GM12801 (cell line): ENCODE data around the gene GFOD2.

Source experiments
- CTCF ChIP-seq: IDR thresholded peaks from one replicate; pipeline ENCODE4 v1.5.1; 2011; ENCODE audit warnings: control low read depth; ENCODE audit not compliant: insufficient read length; ENCODE audit errors: extremely low read depth

The GFOD2 gene

GRCh38 chr16:67701420-67701819, 17.7 kb downstream of the GFOD2 start:
- no peak for TF ChIP-seq CTCF

DNA sequence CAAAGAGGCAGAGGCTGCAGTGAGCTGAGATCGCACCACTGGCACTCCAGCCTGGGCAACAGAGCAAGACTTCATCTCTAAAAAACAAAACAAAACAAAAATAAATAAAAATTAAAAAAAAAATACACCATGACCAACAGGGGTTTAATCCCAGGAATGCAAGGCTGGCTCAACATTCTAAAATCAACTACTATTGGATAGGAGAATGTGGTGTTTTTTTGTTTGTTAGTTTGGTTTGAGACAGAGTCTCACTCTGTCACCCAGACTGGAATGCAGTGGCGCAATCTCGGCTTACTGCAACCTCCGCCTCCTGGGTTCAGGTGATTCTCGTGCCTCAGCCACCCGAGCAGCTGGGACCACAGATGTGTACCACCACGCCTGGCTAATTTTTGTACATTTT, 19.9 kb downstream of the GFOD2 start:
- no peak for TF ChIP-seq CTCF

DNA sequence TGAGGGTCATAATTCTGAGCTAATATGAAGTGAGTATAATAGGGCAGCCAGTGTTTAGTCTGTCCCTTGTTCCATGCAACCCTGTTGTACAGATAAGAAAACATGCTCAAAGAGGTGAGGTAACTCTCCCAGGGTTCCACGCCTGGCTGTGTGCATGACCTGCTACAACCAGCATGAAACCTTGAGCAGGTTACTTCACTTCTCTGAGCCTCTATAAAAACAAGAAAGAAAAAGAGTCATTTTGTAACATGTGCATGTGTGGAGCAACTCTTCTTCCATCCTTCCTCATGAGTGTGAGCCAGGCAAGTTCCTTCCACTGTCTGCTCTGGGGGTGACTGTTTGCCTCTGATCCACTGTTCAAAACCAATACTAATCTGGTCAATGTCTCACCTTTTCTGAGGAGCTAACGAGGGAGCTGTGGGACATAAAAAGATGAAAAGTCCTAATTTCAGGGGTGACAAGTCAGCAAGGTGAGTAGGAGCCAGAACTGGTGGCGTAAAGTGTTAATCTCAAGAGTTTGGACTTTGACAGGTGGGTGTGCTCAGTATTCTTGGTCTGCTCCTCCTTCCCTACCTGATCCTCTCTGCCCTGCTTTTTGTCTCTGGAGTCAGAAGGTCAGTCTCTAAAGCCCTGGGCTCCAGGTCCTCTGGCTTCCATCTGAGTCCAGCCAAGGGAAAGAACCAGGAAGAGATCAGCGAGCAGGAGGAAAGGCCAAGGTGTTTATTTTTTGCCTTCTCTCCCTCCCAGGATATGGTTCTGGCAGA, 21.5 kb downstream of the GFOD2 start:
- TF ChIP-seq CTCF: no peak

- no peak for TF ChIP-seq CTCF
Observed at GRCh38 chr16:67694611-67695010, 24.5 kb downstream of the GFOD2 start.

DNA sequence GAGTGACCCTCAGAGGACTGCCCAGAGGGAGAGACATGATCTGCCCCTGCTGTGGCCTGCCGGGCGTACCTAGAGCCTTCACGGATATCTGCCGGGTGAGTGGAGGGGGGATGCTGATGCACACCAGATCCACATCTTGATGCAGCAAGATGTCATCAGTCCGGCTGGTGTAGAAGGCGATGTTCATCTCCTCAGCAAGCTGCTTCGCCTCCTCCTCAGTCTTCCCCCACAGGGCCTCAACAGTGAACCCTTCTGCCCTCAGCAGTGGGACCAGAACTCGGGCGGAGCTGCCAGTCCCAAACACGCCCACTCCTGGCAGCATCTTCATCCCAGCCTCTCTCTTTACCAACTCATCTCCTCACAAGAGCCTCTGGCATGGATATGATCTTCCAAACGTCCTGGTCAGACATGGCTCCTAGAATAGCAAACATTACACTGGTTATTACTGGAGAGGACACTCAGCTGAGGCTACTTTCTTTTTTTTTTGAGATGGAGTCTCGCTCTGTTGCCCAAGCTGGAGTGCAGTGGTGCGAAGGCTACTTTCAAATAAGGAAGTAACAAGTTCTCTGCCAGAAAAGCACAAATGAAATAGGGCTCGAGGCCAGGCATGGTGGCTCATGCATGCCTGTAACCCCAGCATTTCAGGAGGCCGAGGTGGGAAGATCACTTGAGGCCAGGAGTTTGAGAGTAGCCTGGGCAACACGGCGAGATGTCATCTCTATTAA, 33.6 kb downstream of the GFOD2 start:
- no peak for TF ChIP-seq CTCF

- no peak for TF ChIP-seq CTCF
Observed at GRCh38 chr16:67683767-67684166, 35.3 kb downstream of the GFOD2 start.

- no peak for TF ChIP-seq CTCF
Observed at GRCh38 chr16:67679935-67680897, 38.9 kb downstream of the GFOD2 start.
